AML-193 (cell line): ENCODE data around the gene MYEOV.

ENCODE experiments used
- DNase-seq, 2 experiments: peaks; one replicate each; lab custom pipeline; 2025; lab: John Stamatoyannopoulos, UW

MYEOV gene

DNA sequence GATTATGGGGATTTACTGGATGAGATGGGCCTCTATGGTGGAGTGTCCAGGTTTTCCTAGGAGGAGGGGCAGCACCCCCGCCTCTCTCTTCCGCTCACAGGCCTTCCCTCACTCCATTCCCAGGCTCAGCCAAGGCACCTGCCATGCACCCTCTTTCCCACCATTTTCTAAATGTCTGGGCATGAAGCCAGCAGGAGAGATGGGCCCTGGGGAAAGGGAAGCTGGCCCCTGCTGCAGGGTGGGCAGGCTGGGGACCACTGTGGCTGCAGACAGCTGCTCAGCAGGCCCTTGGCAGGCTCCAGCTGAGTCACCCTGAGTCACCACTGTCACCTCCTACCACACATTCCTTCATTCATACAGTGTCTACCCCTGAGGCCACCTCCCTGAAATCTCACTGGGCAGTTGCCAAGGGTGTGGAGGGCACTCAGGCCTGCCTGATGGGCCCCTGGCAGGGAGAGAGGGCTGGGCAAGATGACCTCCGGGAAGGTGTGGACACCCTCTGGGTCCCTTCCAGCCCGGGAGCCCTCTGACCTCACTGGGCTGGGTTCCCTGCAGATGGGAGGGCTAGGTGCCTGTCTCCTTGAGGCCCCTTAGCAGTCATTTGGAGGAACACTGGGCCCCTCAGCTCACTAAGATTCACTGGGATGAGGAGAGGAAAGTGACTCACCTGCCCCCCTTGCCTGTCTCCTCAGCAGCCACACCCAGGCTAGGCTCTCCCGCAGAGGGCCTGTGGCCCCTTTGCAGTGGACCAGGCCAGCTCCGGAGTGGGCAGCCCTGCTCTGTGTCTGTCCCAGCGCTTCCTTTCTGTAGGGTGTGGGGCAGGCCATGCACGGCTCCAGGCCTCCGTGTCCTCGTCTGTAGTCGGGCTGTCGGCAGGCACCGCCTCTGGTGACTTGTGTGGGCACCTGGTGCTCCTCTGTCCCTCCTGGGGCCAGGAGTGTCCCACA lies 7.8 kb downstream of the MYEOV start:
- peak; percentile 23 to 40 for DNase-seq

- DNase-seq = no peak
Measured at GRCh38 chr11:69302447-69303020, 8.6 kb downstream of the MYEOV start.

DNA sequence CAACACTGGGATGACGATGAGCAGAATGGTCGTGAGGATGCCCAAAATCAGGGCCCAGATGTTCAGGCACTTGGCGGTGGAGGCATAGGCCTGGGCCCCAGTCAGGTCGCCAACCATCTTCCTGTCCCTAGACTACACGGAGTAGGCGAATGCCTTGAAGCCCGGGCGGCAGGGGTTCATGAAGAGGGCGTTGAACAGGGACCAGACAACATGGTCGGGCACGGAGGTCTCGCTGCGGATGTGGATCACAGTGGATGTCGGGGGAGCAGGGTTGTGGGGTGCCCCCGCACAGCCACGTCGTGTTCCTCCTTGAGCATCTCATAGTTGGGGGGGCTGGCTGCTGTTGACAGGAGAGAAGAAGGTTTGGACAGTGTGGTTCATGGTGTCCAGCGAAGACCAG lies 9.5 kb downstream of the MYEOV start:
- DNase-seq = no peak

DNA sequence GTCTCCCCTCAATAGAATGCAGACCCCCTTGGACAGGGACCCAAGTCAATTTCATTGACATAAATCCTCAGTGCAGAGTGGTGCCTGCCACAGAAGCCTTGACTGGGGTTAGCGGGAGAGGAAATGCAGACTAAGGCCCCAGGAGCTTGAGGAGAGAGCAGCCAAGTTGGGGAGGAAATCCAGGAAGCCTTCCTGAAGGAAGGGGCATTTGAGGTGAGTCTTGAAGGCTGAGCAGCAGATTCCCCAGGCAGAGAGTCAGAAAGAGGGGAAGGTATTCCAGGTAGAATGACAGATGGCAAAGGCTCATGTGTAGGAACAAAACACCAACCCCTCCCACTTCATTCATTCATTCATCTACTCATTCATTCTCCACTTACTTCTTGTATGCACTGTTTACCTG lies 10.3 kb downstream of the MYEOV start:
- DNase-seq = no peak

- no peak for DNase-seq
Measured at GRCh38 chr11:69304686-69305085, 10.7 kb downstream of the MYEOV start.

- no peak for DNase-seq
Measured at GRCh38 chr11:69305885-69306540, 12.1 kb downstream of the MYEOV start.

GRCh38 chr11:69306821-69307220 lies 12.9 kb downstream of the MYEOV start:
- DNase-seq = no peak

DNA sequence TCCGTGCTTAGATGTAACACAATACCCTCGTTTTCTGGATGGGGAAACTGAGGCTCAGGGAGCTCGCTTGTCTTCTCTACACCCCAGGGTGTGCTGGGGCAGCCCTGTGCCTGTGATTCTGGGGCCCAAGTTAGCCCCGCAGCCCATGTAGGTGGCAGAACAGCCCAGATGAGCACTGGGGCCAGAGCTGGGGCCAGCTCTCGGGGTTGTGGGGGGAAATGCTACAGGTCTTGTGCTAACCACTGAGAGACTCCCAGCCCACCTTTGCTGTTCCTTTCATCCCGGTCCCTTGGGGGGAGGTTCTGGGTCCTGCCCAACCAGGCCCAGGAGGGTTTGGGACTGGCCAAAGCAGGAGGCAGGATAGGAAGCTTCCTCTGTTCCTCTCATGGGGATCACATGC lies 13.5 kb downstream of the MYEOV start:
- DNase-seq = no peak

- no peak for DNase-seq
Measured at GRCh38 chr11:69307871-69308431, 14.0 kb downstream of the MYEOV start.

DNA sequence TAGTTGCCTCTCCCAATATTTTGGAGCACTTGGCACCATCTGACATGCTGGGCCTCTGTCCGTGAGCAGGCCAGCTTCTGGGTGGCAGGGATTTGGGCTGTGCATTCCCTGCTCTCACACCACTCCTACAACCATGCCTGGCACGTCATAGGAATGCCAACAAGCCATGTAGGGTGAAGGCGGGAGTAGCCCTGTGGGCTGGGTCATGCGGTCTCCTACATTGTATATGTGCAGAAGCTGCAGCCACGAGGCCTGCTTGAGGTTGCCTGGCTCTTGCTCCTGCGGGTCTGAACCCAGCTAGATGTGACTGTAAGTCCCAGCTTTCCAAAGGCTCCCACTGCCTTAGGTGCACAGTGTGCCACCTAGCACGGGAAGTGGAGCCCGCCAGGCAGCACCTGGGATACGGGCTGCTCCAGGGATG lies 14.5 kb downstream of the MYEOV start:
- no peak for DNase-seq

DNA sequence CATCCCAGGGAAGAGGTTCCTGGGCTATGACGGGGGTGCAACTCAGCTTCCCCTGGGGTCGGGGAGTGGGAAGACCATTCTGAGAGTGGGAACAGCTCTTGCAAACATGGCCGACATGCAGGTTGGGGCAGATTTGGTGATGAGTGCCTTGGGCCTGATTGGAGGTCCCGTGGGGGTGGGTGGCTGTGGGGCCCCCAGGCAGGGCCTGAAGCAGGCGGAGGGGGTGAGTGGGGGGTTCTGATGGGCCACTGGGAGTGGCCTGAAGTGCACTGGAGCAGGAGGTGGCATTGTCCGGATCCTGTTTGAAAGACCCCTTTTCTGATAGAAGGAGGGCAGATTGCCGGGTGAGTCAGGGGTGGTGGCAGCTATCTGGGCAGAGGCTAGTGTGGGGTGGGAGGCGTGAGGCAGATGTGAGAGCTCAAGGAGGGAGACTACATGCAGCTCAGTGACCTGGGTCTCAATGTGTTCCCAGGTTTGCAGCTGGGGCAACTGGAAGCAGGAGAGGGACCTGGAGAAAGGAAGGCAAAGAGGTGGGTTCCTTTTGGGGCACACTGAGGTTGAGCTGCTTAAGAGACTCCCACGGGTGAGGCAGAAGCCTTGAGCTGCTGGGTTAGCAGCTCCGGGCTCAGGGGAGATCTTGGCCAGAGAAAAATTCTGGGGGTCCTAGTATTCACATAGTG lies 15.1 kb downstream of the MYEOV start:
- DNase-seq = no peak

GRCh38 chr11:69309631-69310280 lies 15.8 kb downstream of the MYEOV start:
- no peak for DNase-seq

DNA sequence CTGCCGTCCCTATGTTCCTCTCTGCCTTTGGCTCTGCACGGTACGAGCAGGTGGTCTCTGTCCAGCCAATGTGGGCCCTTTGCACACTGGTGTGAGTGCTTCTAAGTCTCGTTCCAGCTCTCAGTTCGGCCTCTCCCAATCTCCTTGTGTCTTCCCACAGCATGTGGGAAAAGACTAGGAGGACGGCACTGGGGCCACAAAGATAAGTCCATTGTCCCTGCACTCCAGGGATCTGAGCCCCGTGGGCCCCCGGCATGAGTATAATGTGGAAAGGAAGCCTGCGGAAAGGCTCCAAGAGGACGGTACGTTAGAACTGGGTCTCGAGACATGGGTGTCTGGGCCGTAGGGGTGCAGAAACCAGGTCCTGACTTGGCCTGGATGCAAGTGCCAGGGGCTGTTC lies 16.4 kb downstream of the MYEOV start:
- DNase-seq = no peak

DNA sequence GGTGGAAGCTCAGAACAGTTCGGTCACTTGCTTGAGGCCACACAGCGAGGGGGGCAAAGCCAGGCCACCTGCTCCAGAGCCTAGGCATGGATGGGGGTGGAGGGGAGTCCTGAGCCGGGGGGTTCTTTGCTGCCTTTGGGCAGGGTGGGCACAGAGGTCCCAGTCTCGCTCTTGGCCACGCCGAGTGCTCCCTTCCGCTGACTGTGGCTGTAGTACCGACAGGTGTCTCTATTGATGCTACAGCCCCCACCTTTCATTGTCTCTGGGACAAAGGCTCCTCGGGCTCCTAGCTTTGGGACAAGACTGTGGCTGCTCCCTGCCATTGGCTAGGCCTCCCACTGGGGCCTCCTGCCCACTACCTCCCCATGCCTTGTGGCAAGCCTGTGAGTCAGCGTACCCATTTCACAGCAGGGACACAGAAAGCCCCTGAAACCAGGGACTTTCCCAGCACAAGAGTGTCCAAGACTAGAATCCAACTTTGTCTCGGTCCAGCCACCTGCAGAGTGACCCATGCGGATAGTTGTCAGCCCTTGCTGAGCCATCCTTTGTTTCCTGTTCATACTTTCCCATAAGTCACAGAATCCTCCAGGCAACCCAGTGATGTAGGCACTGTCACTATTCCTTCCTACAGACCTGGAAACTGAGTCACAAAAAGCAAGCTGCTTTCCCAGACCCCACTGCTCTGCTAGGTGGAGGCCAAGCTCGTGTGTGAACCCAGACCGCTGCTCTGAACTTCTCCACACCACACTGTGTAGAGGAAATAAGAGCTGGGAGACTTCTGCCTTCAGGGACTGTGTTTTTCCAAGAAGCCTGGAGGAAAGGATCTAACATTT lies 17.2 kb downstream of the MYEOV start:
- DNase-seq = no peak

DNA sequence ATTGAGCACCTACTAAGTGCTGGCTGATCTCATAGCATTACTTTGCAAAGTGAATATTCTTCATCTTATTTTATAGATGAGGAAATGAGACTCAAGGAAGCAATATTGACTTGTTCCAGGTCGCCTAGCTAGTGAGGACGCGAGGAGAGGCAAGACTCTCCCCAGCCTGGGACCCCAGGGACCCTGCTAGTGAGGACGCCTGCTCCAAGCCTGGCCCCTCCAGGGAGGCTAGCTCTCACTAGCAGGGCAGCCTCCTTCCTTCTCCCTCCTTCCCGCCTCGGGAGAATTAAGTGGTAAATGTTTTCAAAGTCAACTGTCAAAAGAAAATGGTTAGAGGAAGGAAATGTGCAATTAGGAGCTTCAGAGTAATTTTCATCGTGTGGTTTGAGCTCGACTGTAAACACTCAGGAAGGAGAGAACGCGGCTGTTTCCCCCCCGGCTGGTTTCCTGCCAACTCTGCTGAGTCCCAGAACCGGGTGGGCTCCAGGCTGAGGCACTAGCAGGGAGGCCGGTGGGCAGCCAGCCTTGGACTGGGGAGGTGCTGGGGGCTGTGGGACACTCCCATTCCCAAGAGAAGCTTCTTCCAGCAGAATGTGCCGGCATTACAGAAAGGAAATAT lies 17.9 kb downstream of the MYEOV start:
- peak; percentile 78 to 81 for DNase-seq

GRCh38 chr11:69312453-69313404 lies 18.8 kb downstream of the MYEOV start:
- no peak for DNase-seq

DNA sequence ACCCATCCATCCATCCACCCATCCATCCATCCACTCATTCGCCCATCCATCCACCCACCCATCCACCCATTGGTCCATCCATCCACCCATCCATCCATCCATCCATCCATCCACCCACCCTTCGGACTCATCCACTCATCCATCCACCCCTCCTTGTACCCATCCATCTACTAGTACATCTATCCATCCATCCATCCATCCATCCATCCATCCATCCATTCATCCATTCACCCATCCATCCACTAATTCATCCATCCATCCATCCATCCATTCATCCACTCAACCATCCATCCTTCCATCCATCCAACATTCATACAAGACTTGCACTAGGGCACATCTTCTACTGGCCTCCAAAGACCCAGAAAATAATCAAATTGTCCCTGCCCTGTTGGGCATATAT lies 20.0 kb downstream of the MYEOV start:
- no peak for DNase-seq

GRCh38 chr11:69314555-69314954 lies 20.6 kb downstream of the MYEOV start:
- no peak for DNase-seq

DNA sequence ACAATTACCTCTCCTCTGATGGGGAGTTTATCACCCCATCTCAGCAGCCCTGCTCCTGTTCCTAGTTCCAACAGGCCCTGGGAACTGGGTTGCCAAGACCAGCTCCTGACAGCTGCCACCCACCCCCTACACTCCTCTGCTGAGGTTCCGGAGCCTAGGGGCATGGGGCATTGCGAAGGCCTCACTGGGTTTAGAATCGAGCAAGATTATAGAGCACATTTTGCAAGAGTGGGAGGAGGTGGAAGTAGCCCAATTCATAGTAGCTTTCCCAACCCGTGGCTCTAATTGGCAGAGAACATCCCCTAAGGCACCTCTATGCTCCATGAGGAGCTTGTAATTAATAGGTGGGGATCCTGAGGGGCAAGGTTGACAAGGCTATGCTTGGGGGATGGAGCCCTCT lies 23.0 kb downstream of the MYEOV start:
- DNase-seq = peak; percentile 40 to 45
